Adrenal gland (tissue), 12 donors: ENCODE measurements around the gene SLCO2A1. TPM values are rescaled to one million over a fixed set of nuclear protein-coding genes. Genes with fewer than 3 reads are reported as not detected.

Source experiments
- DNase-seq, 7 donors: peaks; one replicate each; pipeline ENCODE4 v3.0.0-alpha.2; 2019 to 2020
- H3K27ac ChIP-seq, 5 donors: fragments of 200-600 bp; sonication (generic) in 4 of 5; 1 replicate in 3 of 5; 2 replicates in 2 of 5; pipeline versions ENCODE4 v1.5.1 to v1.8.0; 2016 to 2020; ENCODE audit warnings: mild to moderate bottlenecking in 1 of 5
- H3K27me3 ChIP-seq: fragments of 200-600 bp; 2 replicates; pipeline ENCODE4 v1.8.0; 2021
- H3K36me3 ChIP-seq, 2 donors: fragments of 200-600 bp; replicated peaks in 1 of 2; 1 replicate in 1 of 2; 2 replicates in 1 of 2; pipeline versions ENCODE4 v1.5.1 to v1.8.0; 2018 to 2022
- H3K4me1 ChIP-seq, 2 donors: fragments of 200-600 bp; replicated peaks in 1 of 2; 1 replicate in 1 of 2; 2 replicates in 1 of 2; pipeline versions ENCODE4 v1.5.1 to v1.8.0; 2018 to 2021
- H3K4me3 ChIP-seq, 4 donors: fragments of 200-600 bp; sonication (generic) in 3 of 4; one replicate each; pipeline ENCODE4 v1.5.1; 2016 to 2018
- H3K9me3 ChIP-seq, 3 donors: fragments of 200-600 bp; sonication (generic) in 1 of 3; replicated peaks in 1 of 3; 1 replicate in 2 of 3; 2 replicates in 1 of 3; pipeline versions ENCODE4 v1.5.1 to v1.8.0; 2016 to 2021
- CTCF ChIP-seq, 6 experiments: fragments of 450-650 bp in 4 of 6; fragments of 200-600 bp in 2 of 6; sonication (generic) in 1 of 6; IDR thresholded peaks; 1 replicate in 5 of 6; 2 replicates in 1 of 6; pipeline versions ENCODE4 v1.5.1 to v1.8.0; 2016 to 2021; ENCODE audit warnings: antibody characterized with exemption in 6 of 6, mild to moderate bottlenecking in 2 of 6, moderate library complexity in 1 of 6
- POLR2A ChIP-seq, 2 donors: fragments of 450-650 bp; IDR thresholded peaks; one replicate each; pipeline ENCODE4 v1.6.1; 2017; ENCODE audit warnings: antibody characterized with exemption in 2 of 2, mild to moderate bottlenecking in 2 of 2, moderate library complexity in 1 of 2
- WGBS, 4 donors: extraction: QIAGEN DNeasy Blood & Tissue Kit in 2 of 4; methylation state at CpG; one replicate each; pipeline versions ENCODE4 v1.1.5 to v1.1.7; 2013 to 2017; 5-methylcytosine and 5-hydroxymethylcytosine counted together
- intact Hi-C, 2 donors: fragments of 100-400 bp; cut with DNase I; formaldehyde crosslinking; loops; one replicate each; pipeline versions ENCODE4 v1.14.1 to v1.15.0; 2022 to 2023
- polyA plus RNA-seq, 3 donors: library from polyadenylated mRNA; stranded (reverse); fragments of 200-250 nt in 2 of 3; fragments of 350-450 nt in 1 of 3; fragmentation: Illumina TruSeq in 1 of 3; extraction: RNeasy Lipid Tissue Mini Kit (QIAGEN cat#74804) in 1 of 3; gene quantifications; one replicate each; pipeline ENCODE4 v1.2.3, GENCODE V29; 2013 to 2014
- total RNA-seq, 9 donors: library from RNA; depleted of rRNA in 4 of 9; stranded (reverse); fragments of >200 nt in 4 of 9; fragments of 120-200 nt in 1 of 9; fragmentation: NEBNext Ultra II Directional in 1 of 9; extraction: Animal tissue kit (Norgen Biotek cat#: 25700) in 1 of 9; gene quantifications; one replicate each; pipeline versions ENCODE4 v1.1.0 to v1.2.4, GENCODE V29; 2013 to 2023
- donor health status: healthy with polysubstance abuse.
- donor health status: Bipolar disorder and iron deficiency.
- donor health status: DM: yes; HTN: yes; CAD: no.
- donor health status: DM: no; HTN: no; CAD: no.
- donor health status: DM: no; HTN: no; CAD: no.
- donor health status: DM: yes; HTN: yes; CAD: no.

The SLCO2A1 gene
- total and polyA plus RNA-seq, 12 donors = 2.3 to 141 (median 29.5) TPM

- DNase-seq = peak in 2 of 7 donors; percentile 11 to 25
- Histone ChIP-seq H3K9me3 (no peaks in the 10 kb centered on the region), H3K4me3 (no peak overlapping the region), H3K4me1 (no peaks in the 10 kb centered on the region), H3K27me3 (no peaks in the 10 kb centered on the region), H3K27ac (no peak overlapping the region), H3K36me3 (no peaks in the 10 kb centered on the region)
- TF ChIP-seq POLR2A (IDR thresholded peaks at IDR 0.05) (no peak), CTCF (IDR thresholded peaks at IDR 0.05) (no peak)
- intact Hi-C loops = no loop called here
- WGBS, 4 donors = 98 to 100% (median 99%) methylated on average over 2 of the region's 2 CpGs
These were observed 15.5 kb downstream of the SLCO2A1 start for GRCh38 chr3:134014270-134014669.

- Histone ChIP-seq H3K27ac (no peak overlapping the region), H3K4me1 (no peaks in the 10 kb centered on the region), H3K9me3 (no peaks in the 10 kb centered on the region), H3K4me3 (no peak overlapping the region), H3K36me3 (no peaks in the 10 kb centered on the region), H3K27me3 (no peaks in the 10 kb centered on the region)
- DNase-seq = peak in 2 of 7 donors; percentile 0 to 13
- 60 to 84% (median 75%) methylated on average over 1 to 3 of the region's 3 CpGs for WGBS, 4 donors
- intact Hi-C loops = no loop called here
- no peak for TF ChIP-seq POLR2A (IDR thresholded peaks at IDR 0.05)
- TF ChIP-seq CTCF (IDR thresholded peaks at IDR 0.05) = no peak
These were observed 16.4 kb downstream of the SLCO2A1 start for GRCh38 chr3:134013280-134013679.

GRCh38 chr3:134009345-134010000 is 20.3 kb downstream of the SLCO2A1 start:
- H3K4me3 ChIP-seq = no peak overlapping the region
- intact Hi-C loops = no loop called here
- DNase-seq = peak in 1 of 7 donors; percentile 10
- H3K27ac ChIP-seq = no peak overlapping the region
- TF ChIP-seq CTCF (IDR thresholded peaks at IDR 0.05) (no peak), POLR2A (IDR thresholded peaks at IDR 0.05) (no peak)
- no peaks in the 10 kb centered on the region for H3K4me1 ChIP-seq
- no peaks in the 10 kb centered on the region for H3K27me3 ChIP-seq
- H3K36me3 ChIP-seq = no peaks in the 10 kb centered on the region
- WGBS, 4 donors = 89 to 93% (median 91%) methylated on average over 5 of the region's 5 CpGs
- peaks cover 0 to 4% (median 0%) of the 10 kb centered on the region in 3 donors for H3K9me3 ChIP-seq

- Histone ChIP-seq H3K4me1 (no peaks in the 10 kb centered on the region), H3K9me3 (peaks cover 0 to 4% (median 0%) of the 10 kb centered on the region in 3 donors), H3K27me3 (no peaks in the 10 kb centered on the region), H3K27ac (no peak overlapping the region), H3K36me3 (no peaks in the 10 kb centered on the region), H3K4me3 (no peak overlapping the region)
- 28 to 52% (median 41%) methylated on average over 2 of the region's 2 CpGs for WGBS, 4 donors
- peak in 2 of 7 donors; percentile 7 to 54 for DNase-seq
- intact Hi-C loops = no loop called here
- TF ChIP-seq POLR2A (IDR thresholded peaks at IDR 0.05) (no peak), CTCF (IDR thresholded peaks at IDR 0.05) (no peak)
These were observed 21.0 kb downstream of the SLCO2A1 start for GRCh38 chr3:134008630-134009156.
